ENCODE data around the gene SEC16A.

The SEC16A gene

DNA sequence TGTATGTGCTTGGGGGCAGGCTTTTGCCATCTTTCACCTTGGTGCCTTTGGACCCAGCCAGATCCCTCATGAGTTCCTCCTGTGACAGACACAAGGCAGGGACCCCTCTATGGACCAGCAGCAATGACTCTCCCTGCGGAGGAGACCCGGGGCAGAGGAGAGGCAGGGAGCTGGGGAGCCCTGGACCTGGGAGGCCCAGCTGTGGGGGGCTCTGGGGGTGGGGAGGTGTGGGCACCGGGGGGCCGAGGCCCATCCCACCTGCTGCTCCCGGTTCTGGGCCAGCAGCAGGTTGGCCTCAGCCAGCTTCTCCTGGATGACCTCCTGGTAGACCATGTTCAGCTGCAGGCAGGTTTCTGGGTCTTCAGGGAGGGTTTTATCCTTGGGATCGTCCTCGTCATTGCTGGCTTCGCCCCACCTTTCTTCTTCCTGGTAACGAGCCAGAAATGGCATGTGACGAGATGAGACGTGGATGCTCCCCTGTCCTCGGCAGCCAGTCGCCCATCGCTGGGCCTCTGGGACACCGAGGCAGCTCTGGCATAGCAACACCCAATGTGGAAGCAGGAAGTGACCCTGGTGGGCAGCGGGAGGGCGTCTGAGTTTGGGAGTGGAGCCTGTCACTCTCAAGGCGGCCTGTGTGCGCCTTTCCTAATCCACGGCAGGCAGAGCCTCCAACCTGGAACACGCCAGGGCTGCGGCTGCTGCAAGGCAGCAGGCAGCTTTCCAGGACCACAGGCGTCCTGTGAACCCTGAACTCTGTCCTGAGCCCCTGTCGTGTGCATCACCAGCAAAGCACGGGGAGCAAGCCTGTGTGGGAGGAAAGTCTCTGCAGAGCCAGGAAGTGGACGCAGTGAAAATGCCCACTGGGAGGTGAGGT is 87.3 kb downstream of the SEC16A start:
- DNase-seq = no peak

DNA sequence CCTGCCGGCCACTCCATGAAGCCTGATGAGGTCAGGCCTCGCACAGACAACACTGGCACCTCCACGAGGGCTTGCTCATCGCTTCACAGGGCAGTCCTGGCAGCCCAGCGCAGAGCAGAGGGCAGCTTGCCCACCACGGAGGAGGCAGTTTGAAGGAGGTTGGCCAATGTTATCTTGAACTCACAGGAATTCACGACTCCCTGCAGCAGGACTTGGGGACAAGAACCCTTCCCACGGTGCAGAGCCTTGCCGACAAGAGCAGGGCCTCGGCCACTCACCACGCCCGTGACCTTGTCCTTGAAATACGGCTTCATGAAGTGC is 87.9 kb downstream of the SEC16A start:
- no peak for DNase-seq

GRCh38 chr9:136394312-136395019 is 88.4 kb downstream of the SEC16A start:
- DNase-seq = no peak

- no peak for DNase-seq
Measured at GRCh38 chr9:136393531-136393930, 89.3 kb downstream of the SEC16A start.

- DNase-seq = no peak
Measured at GRCh38 chr9:136392538-136393449, 90.0 kb downstream of the SEC16A start.

DNA sequence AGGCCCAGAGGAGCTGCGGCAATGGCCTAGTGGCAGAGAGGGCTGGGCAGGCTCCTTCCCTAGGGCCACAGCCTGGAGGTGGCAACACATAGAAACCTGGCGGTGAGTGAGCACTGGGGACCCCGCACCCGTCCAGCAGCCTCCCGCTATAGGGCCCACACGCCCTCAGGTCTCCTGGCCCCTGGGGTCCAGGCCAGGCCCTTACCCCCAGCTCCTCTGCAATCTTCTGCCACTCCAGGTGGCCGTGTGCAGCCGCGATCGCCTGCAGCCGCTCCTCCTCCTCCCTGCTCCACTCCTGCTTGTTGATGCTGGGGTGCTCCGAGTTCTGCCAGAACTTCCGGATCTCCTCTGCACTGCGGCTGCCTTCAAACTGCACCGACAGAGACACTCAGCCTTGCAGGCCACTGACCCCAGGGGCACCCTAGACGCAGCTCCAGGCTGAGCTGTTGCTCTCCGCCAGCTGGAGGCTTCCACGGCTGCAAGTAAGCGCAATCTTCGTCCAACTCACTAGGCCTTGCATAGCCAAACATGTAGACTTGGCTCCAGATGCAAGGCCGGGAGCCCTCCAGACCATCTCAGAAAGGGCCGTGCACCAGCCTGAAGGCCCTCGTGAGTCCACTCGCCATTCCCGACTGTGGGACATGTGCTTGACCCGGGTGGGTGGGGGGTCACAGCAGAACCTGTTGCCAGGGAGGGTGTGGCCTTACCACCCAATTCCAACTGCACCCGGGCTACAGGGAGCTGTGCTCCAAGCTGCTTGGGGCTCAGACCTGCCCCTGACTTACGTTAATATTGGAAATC is 90.9 kb downstream of the SEC16A start:
- DNase-seq = no peak
